ENCODE results near the gene CNTNAP2. TPM values are rescaled to one million over a fixed set of nuclear protein-coding genes. Genes with fewer than 3 reads are reported as not detected.

The CNTNAP2 gene
- total and polyA plus RNA-seq, 2 of the 13 experiments (the other 11 are each of a cell fraction or from before 2014, with no cell fraction given) = 0.40 to 0.42 TPM

GRCh38 chr7:146455091-146455655 lies 338.6 kb downstream of the CNTNAP2 start:
- ATAC-seq (no peak), FAIRE-seq (no peak)
- CTCF ChIA-PET (ENCODE audit: low intra/inter-chr PET ratio, low total read pairs) = no interaction called here

GRCh38 chr7:146479040-146479439 lies 362.4 kb downstream of the CNTNAP2 start:
- H3K4me2 ChIP-seq (ENCODE audit: low read depth, low read length) = no peak overlapping the region
- H3K79me2 ChIP-seq (ENCODE audit: insufficient read depth, low read length) = no peaks in the 10 kb centered on the region
- H4K20me1 ChIP-seq (ENCODE audit: insufficient read depth, low read length) = no peaks in the 10 kb centered on the region
- no peak for TF ChIP-seq ATAD3A (CRISPR knock-in tag; IDR thresholded peaks at IDR 0.05)
- no peak for TF ChIP-seq NONO (IDR thresholded peaks at IDR 0.05)
- no peak for TF ChIP-seq NONO (CRISPR knock-in tag; conservative IDR thresholded peaks at IDR 0.05)
- no peak for TF ChIP-seq SMARCE1 (IDR thresholded peaks at IDR 0.05; ENCODE audit: borderline replicate concordance)
- TF ChIP-seq AKAP8 (CRISPR knock-in tag; IDR thresholded peaks at IDR 0.05) = no peak
- no peak for TF ChIP-seq ELF4 (CRISPR knock-in tag; IDR thresholded peaks at IDR 0.05; ENCODE audit: borderline replicate concordance)
- TF ChIP-seq KLF6 (CRISPR knock-in tag; IDR thresholded peaks at IDR 0.05) = no peak
- no peak for TF ChIP-seq PAX8 (CRISPR knock-in tag; IDR thresholded peaks at IDR 0.05; ENCODE audit: borderline replicate concordance)
- TF ChIP-seq MXD4 (CRISPR knock-in tag; IDR thresholded peaks at IDR 0.05) = no peak
- ATAC-seq (no peak), FAIRE-seq (no peak), DNase-seq (ENCODE audit: low spot score) (no peak)
- BruUV-seq (replicated peaks) = no TSS peak
- no peak overlapping the region for H3K9ac ChIP-seq (ENCODE audit: insufficient read depth, low read depth, low read length)
- 3% methylated on average over 2 of the region's 2 CpGs for WGBS (ENCODE audit: low lambda C conversion rate)
- in situ Hi-C loops (cut with HindIII; ENCODE audit: extremely low pct_ligation_motif_present, low pct_unique_long_range_greater_than_20kb) (no loop called here), intact Hi-C loops (cut with micrococcal nuclease; ENCODE audit: unreplicated experiment) (no loop called here)
- no peaks in the 10 kb centered on the region for H3K27me3 ChIP-seq (ENCODE audit: control insufficient read depth in 1 of 2, insufficient read depth in 2 of 2, low read length in 2 of 2)
- H3K27ac ChIP-seq (ENCODE audit: extremely low read length, insufficient read depth, low read length) = no peak overlapping the region
- no peak overlapping the region for H3K4me3 ChIP-seq (replicated peaks in 1 of 3; ENCODE audit: insufficient read depth in 1 of 3, low read depth in 2 of 3, low read length in 3 of 3)
- POLR2A ChIA-PET = no interaction called here
- H2AFZ ChIP-seq (ENCODE audit: low read length) = no peak overlapping the region
- no peaks in the 10 kb centered on the region for H3K36me3 ChIP-seq (replicated peaks in 1 of 2; ENCODE audit: control insufficient read depth in 1 of 2, insufficient read depth in 2 of 2, low read length in 2 of 2)
- peaks cover 29% of the 10 kb centered on the region for H3K9me3 ChIP-seq (ENCODE audit: low read length)
- no peaks in the 10 kb centered on the region for H3K4me1 ChIP-seq (ENCODE audit: insufficient read depth, low read length)
- CTCF ChIA-PET (ENCODE audit: low intra/inter-chr PET ratio, low total read pairs) = no interaction called here

More at GRCh38 chr7:146455091-146455655, 338.6 kb downstream of the CNTNAP2 start:
- Histone ChIP-seq H3K79me2 (ENCODE audit: insufficient read depth, low read length) (no peaks in the 10 kb centered on the region), H3K4me3 (replicated peaks in 1 of 3; ENCODE audit: insufficient read depth in 1 of 3, low read depth in 2 of 3, low read length in 3 of 3) (no peak overlapping the region), H4K20me1 (ENCODE audit: insufficient read depth, low read length) (no peaks in the 10 kb centered on the region), H3K27me3 (ENCODE audit: control insufficient read depth in 1 of 2, insufficient read depth in 2 of 2, low read length in 2 of 2) (no peaks in the 10 kb centered on the region), H3K36me3 (replicated peaks in 1 of 2; ENCODE audit: control insufficient read depth in 1 of 2, insufficient read depth in 2 of 2, low read length in 2 of 2) (no peaks in the 10 kb centered on the region), H3K4me1 (ENCODE audit: insufficient read depth, low read length) (no peaks in the 10 kb centered on the region), H3K4me2 (ENCODE audit: low read depth, low read length) (no peak overlapping the region), H3K27ac (ENCODE audit: extremely low read length, insufficient read depth, low read length) (no peak overlapping the region), H3K9ac (ENCODE audit: insufficient read depth, low read depth, low read length) (no peak overlapping the region), H2AFZ (ENCODE audit: low read length) (no peak overlapping the region), H3K9me3 (ENCODE audit: low read length) (peaks cover 54% of the 10 kb centered on the region)
- no peak for TF ChIP-seq CREM (IDR thresholded peaks at IDR 0.05)
- no peak for TF ChIP-seq CREM (CRISPR knock-in tag; IDR thresholded peaks at IDR 0.05)
- TF ChIP-seq BRF2 (CRISPR knock-in tag; IDR thresholded peaks at IDR 0.05) = no peak
- no peak for TF ChIP-seq AHR (CRISPR knock-in tag; IDR thresholded peaks at IDR 0.05)
- in situ Hi-C loops (cut with HindIII; ENCODE audit: extremely low pct_ligation_motif_present, low pct_unique_long_range_greater_than_20kb) (no loop called here), intact Hi-C loops (cut with micrococcal nuclease; ENCODE audit: unreplicated experiment) (no loop called here)
- DNase-seq (ENCODE audit: low spot score) = no peak
- 0% methylated on average over 2 of the region's 2 CpGs for WGBS (ENCODE audit: low lambda C conversion rate)
- POLR2A ChIA-PET = no interaction called here
- no TSS peak for BruUV-seq (replicated peaks)
